Stimulated activated CD4-positive, alpha-beta T cell treated with anti-CD3 and anti-CD28 coated beads, Interleukin-4, amount 100 ng/mL, for 48 hours (primary cell): Measurements from ENCODE around the gene MRRF.
A peak's percentile ranks its signal among the peaks of the same experiment; 100 is the strongest.

Experiments used
- DNase-seq, 2 donors: peaks; one replicate each; pipeline ENCODE4 v3.0.0-alpha.2; 2020; ENCODE audit warnings: low read depth in 2 of 2

MRRF gene

GRCh38 chr9:122264360-122265148, at the start of gene MRRF, which contains the start of gene RBM18:
Gene MRRF (plus strand): TSS chr9:122264882. CDS start chr9:122270892, 6,010 bp downstream.
Gene RBM18 (minus strand): TSS chr9:122264840. CDS start chr9:122261492, 3,348 bp downstream.
- DNase-seq: peak; percentile 85

DNA sequence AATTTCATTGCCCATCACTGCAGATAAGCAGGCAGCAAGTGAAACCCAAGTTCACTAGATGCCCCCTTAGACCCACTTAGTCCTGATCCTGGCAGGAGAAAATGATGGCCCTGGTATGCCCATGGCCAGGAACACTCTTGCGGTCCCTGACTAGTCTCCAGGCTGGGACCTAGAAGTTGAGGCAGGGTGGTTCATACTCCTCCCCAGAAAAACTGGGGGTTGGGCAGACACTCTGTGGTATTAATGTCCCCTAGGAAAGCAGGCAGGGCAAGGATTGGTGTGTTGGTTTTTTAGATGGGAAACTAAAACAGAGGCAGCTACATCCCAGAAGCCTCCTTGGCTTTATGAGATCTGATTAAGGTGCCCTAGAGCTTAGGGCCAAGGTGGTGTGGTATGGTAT, 49.0 kb upstream of the MRRF start:
- DNase-seq: no peak

- DNase-seq: no peak
Measured at GRCh38 chr9:122216138-122216797, 48.4 kb upstream of the MRRF start.

DNA sequence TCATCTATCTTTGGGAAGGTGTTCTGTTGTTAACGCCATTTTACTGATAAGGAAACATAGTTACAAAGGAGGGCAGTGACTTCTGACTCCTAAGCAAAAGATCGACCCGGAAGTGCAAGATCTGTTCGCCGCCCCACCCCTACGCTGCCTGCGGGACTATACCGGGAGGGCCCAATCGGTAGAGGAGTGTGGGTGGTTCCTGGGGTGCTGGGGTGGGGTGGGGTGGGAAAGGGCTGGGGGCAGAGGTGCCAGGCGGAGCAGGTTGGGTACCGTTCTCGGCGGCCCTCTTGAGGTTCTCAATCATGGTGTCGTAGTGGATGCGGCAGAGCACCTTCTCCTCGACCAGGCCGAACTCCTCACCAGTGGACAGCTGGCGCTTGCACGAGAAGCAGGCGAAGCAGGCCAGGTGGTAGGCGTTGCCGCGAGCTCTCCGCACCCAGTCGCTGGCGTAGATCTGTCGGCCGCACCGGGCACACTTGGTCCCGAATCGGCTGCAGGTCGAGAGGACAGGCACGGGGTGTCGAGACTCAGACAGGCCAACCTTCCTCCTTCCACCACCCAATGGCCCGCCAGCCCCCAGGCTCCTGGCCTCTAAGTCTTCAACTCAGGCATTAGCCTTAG, 47.8 kb upstream of the MRRF start:
- DNase-seq: no peak

DNA sequence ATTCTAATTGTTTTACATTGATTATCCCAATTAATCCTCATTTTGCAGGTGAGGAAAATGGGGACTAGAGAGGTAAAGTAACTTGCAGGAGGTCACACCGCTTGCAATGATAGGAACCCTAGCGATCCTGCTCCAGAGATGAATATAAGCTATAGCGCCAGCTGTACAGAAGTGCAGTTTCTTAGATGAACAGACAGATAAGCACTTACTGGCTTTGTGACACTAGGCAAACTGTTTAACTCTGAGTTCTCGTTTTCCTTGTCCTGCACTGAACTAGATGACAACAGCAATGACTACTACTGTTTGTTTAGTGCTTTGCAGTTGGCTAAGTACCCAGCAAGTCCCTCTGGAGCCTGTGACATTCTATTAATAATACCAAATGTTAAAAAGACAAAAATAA, 47.0 kb upstream of the MRRF start:
- DNase-seq: no peak

DNA sequence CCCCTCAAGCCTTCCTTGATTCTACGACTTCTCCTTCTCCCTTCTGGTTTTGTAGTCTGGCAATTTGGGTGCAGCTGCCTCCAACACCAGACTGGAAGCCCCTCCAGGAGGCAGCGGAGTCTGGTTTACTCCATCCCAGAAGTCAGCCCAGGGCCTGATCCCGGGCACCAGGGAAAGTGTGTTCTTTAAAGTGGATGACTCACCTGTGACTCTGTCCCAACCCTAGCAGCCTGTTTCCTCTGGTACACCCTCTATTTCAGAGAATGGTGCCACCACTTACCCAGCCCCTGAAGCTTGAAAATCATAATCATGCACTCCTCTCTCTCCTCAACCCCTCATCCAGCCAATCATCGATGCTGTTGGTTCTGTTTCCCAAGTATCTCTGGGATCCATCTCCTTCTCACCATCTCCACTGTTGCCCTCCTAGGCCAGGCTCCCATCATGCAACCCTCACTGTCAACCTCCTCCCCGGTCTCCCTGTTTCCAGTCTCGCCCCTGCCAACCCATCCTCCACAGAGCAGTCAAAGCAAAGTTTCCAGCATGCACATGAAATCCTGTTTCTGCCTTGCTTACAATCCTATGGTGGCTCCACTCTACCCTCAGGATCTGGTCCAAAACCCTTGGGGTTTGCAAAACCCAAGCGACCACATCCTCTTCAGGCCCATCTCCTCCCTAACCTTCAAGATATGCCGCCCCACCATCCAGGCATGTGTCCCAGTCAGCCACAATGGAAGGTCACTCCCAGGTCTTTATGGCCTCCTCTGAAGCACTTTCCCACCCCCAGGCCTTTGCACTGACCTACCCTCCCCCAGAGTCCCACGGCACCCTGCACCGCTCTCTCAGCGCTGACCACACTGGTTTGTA, 46.4 kb upstream of the MRRF start:
- no peak for DNase-seq

DNA sequence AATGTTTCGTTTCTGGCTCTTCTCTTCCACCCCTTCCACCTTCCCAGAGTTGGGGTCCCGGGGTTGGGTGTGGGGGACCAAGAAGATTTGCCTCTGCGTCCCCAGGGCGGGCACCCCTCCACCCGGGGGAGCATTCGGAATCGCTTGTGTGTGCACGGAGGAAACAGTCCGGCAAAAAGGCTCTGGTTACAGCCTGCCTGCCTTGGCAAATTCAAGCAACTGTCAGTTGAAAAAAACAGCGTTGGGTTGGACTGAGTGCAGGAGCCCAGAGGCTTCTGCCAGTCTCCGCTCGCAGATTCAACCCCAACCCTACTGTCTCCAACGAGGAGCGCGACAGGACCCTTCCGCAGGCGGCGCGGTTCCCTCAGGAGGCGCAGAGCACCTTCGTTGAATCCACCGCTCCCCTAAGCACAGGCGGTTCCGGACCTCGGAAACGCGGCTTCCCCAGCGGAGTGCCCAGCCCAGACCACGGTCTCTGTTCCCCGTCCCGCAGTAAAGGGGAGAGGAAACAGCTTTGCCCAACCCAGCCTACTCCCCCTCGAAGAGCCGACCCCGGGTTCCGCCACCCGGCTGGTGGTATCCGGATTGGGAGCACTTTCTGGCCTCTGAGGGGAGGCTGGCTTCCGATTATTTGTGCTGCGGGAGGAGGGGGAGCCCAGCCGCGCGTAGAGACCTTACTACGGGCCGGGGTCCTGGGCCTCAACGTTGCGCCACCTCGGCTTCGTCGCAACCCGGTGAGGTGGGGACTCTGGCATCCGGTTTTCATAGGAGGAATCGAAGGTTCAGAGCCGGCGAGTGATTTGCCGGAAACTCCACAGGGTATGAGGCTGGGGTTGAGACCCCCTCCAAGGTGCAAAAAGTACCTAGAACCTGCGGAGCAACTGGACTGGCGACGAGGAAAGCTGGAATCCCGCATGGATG, 45.5 kb upstream of the MRRF start:
- no peak for DNase-seq

DNA sequence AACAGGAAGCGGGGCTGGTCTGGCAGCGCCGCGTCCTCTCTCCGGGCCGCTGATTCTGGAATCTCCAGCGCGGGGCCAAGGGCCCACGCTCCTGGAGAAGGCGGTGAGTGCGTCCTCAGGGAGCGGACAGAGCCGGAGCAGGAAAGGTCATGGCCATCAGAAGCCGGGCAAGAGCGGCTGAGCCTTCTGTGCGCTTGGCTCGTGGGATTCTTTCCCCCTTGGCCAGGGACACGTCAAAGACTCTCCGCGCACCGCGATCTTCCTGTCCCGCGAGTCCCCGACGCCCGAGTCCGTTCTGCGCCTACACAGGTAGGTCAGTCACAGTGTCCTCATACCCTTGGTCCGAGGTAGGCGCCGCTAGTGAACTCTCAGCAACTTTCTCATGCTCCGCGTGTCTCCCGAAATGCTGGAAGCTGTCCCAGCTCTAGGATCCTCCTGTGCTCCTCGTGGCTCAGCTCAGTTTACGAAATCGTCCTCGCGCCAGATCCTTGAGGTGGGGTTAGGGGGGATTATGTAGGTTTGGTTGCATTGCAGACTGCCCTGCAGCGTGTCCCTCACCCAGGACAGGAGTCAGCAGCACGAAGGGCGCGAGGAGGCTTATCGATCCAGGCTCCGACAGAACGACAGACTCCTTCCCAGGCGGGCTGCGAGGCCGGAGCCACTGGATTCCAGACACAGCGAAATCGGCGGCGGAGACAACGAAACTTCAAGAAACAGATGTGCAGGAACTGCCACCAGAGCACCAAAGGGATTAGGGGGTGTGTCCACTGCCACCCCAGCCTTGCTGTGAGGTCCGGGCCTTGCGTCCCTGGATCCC, 44.6 kb upstream of the MRRF start:
- DNase-seq: no peak

GRCh38 chr9:122220673-122221182, 44.0 kb upstream of the MRRF start:
- no peak for DNase-seq

- no peak for DNase-seq
Measured at GRCh38 chr9:122221183-122221811, 43.4 kb upstream of the MRRF start.

DNA sequence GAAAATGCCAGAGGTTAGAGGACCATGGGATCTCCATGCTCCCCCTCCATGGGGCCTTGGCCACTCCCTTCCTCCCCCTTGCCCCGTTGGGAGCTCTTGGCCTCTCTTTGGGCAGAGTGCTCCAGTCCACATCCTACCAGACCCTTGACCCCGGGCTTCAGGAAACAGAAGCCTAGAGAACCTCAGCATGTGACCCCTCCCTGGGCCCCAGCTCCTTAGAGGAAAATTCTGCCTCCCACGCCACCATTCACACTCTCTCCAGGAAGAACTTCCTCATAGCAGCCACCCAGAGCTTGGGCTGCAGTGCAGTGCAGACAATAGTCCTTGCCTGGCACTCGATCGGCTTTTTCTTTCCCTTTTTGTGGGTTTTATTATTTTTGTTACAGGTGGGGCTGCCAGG, 41.9 kb upstream of the MRRF start:
- DNase-seq: no peak

GRCh38 chr9:122223435-122223834, 41.2 kb upstream of the MRRF start:
- no peak for DNase-seq

DNA sequence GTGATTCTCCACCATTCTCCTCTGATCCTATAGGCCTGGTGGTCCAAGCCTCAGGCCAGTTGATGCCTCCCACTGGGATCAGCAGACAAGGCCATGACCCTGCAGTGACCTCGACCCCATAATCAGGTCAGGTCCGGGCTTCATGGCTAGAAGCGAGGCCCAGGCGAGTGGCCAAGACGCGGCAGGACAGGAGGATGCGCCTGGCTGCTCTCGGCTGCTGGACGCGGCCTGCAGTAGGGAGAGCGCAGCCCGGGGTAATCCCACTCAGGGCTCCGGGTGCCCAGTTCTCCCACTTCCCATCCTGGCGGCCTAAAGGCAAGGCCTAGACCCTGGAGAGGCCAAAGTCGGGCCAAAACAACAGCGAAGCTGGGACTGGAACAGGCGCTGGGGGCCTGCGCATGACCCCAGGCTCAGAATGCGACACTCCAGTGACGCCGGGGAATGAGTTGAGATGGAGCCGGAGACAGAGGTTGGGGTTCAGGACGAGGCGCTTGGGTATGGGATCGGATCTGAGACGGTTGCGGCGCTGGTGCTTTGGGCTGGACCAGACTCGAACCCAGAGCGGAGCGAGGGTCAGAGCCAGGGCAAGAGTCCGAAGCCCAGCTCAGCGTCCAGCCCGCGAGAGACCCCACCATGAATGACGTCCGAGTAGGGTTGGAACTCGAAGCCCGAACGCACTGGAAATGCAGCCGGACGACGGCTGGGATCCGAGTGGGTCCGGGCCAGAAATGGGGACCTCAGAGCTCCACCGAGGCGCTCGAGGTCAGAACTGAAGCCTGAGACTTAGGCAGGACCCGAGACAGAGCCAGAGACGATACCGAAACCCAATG, 39.2 kb upstream of the MRRF start:
- no peak for DNase-seq

DNA sequence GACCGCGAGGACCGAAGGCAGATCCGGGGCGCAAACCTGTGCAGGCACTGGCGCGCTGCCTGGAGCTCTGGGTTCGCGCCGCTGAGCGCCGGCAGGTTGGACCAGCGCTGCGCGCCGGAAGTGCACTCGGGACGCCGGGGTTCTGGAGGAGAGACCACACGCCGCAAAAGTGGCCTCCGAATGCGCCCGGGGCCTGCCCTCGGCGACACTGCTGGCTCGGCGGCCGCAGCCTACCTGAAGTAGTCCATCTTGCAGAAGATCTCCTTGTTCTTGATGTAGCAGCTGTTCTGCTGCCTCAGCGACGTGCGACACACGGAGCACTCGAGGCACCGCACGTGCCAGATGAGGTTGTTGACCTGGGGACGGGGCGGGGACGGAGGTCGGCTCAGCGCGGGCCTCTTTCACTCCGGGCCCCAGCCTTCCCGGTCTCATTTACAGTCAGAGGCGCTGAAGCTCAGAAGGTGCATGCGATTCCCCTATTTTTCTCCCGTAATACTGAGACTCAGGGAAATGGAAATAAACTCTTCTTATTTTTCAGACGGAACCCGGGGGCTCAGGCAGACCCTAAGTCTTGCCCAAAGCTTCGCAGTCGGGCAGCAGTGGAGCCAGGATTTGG, 38.4 kb upstream of the MRRF start:
- DNase-seq: no peak

DNA sequence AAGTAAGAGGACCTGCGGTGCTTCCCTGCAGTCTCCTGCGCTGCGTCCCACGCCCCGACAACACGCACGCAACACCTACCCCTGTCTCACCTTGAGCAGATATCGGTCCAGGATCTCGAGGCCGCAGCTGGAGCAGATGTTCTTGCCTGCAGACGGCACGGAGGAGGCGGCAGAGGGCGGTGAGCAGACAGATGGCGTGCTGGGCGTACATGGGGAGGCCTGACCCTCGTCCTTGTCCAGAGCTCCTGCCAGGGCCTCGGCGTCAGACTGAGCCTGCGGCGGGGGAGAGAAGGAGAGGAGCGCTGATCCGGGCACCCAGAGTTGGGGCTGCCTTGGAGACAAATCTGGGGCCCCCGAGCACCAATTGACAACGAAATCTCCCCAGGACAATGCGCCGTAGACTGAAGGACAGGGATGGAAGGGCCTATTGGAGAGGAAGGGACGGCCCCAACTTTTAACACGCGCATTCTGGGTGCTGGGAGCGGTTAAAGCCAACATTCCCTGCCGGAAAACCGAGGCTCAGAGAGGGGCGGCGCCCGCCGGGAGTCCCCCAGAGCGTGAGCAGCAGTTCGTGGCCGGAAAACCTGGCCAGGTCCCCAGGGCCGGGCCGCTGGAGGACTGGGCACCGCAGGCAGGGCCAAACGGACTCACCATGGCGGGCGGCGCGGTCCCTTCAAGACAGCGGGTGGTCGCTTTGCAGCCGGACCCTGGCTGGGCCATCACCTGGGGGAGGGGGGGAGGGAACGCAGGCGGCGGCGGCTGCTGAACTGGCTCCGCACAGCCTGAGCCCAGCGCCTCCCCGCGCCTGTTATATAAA, 37.7 kb upstream of the MRRF start:
- DNase-seq: no peak

DNA sequence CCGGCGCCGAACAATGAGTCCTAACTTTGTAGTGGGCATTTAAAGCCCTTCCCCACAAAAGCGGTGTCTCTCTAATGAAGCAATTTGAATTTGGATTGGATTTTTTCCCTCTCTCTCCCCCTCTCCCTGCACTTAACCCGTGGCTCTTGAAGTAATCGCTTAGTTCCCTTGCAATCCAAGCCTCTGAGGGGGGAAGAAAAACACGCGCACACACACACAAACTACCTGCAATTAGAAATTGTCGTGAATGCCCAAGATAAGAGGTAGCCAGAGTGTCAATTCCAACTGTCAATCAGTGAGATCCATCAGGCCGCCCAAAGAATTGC, 37.1 kb upstream of the MRRF start:
- DNase-seq: no peak

DNA sequence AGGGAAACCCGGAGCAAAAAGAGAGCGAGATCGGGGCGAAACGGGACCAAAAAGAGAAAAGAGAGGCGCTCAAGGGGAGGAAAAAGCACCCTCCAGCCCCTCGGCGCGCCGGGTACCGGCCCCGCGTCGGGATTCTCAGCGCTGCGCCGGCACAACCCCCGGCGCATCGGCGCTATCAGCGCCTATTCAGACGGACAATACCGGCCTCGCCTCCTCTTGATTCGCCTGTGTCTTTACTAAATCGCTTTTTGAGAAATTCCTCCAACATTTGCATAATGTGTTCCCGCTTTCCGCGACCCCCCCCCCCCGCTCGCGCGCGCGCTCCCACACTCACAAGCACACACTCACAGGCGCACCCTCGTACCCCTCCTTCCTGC, 36.5 kb upstream of the MRRF start:
- no peak for DNase-seq
